WI38 (cell line): ENCODE measurements around the gene ME1.

Source experiments
- H3K4me3 ChIP-seq: 2 replicates; pipeline ENCODE4 v1.5.1; 2011; ENCODE audit warnings: low read depth, mild to moderate bottlenecking, control low read depth, low read length
- CTCF ChIP-seq: IDR thresholded peaks from 2 replicates; pipeline ENCODE4 v1.5.1; 2012; ENCODE audit warnings: low read depth, mild to moderate bottlenecking, control low read depth, low read length

The ME1 gene

GRCh38 chr6:83176246-83176645, 254.6 kb downstream of the ME1 start:
- no peak for TF ChIP-seq CTCF
- no peak overlapping the region for H3K4me3 ChIP-seq

- no peak overlapping the region for H3K4me3 ChIP-seq
- TF ChIP-seq CTCF, result no peak
Observed at GRCh38 chr6:83169511-83169910, 261.3 kb downstream of the ME1 start.

- H3K4me3 ChIP-seq, result no peak overlapping the region
- no peak for TF ChIP-seq CTCF
Observed at GRCh38 chr6:83169106-83169505, 261.7 kb downstream of the ME1 start.

- H3K4me3 ChIP-seq, result no peak overlapping the region
- no peak for TF ChIP-seq CTCF
Observed at GRCh38 chr6:83168556-83168955, 262.3 kb downstream of the ME1 start.

- no peak overlapping the region for H3K4me3 ChIP-seq
- TF ChIP-seq CTCF, result no peak
Observed at GRCh38 chr6:83167726-83168278, 263.0 kb downstream of the ME1 start.
